Breast epithelium (tissue), 3 donors: ENCODE measurements around the gene CLIP1.

Experiments used
- CTCF ChIP-seq, 3 donors: fragments of 450-650 bp; IDR thresholded peaks; one replicate each; pipeline ENCODE4 v1.5.1; 2016 to 2017; ENCODE audit warnings: antibody characterized with exemption in 3 of 3, mild to moderate bottlenecking in 3 of 3, moderate library complexity in 3 of 3
- POLR2AphosphoS5 ChIP-seq, 3 donors: sonication (generic); formaldehyde crosslinking; IDR thresholded peaks; one replicate each; pipeline ENCODE4 v1.6.1; 2017; ENCODE audit warnings: antibody characterized with exemption in 3 of 3

DNA sequence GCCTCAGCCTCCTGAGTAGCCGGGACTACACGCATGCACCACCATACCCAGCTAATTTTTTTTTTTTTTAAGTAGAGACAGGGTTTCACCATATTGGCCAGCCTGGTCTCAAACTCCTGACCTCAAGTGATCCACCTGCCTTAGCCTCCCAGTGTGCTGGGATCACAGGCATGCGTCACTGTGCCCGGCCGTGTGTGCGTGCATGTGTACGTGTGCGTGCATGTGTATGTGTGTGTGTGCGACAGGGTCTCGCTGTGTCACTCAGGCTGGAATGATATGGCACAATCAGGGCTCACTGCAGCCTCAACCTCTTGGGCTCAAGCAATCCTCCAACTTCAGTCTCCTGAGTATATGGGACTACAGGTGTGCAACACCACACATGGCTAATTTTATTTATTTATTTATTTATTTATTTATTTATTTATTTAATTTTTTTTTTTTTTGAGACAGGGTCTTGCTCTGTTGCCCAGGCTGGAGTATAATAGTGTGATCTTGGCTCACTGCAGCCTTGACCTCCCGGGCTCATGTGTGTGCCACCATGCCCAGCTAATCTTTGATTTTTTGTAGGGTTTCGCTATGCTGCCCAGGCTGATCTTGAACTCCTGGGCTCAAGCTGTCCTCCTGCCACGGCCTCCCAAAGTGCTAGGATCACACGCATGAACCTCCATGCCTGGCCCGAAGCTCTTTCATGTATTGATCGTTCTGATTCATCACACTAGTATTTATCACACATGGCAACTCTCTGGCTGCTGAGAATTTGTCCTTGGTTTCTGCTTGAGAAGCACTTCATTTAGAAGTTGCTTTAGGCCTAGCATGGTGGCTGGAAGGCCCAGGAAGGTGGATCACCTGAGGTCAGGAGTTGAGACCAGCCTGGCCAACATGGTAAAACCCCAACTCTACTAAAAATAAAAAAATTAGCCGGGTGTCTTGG lies 35.9 kb upstream of the CLIP1 start:
- TF ChIP-seq CTCF (IDR thresholded peaks at IDR 0.05) (no peak), POLR2AphosphoS5 (IDR thresholded peaks at IDR 0.05) (no peak)
